ENCODE data around the gene IRAK2.
A peak's percentile ranks its signal among the peaks of the same experiment; 100 is the strongest.

The IRAK2 gene

GRCh38 chr3:10192953-10193691, 28.4 kb downstream of the IRAK2 start:
- DNase-seq, result peak; percentile 38

GRCh38 chr3:10193692-10194327, 29.1 kb downstream of the IRAK2 start:
- no peak for DNase-seq

- peak; percentile 20 for DNase-seq
These were observed 29.8 kb downstream of the IRAK2 start for GRCh38 chr3:10194328-10195071.

GRCh38 chr3:10195366-10196089, 30.8 kb downstream of the IRAK2 start:
- DNase-seq, result no peak

GRCh38 chr3:10196389-10197052, 31.8 kb downstream of the IRAK2 start:
- DNase-seq, result no peak

- no peak for DNase-seq
These were observed 33.5 kb downstream of the IRAK2 start for GRCh38 chr3:10198226-10198625.

GRCh38 chr3:10198761-10199649, 34.3 kb downstream of the IRAK2 start:
- peak; percentile 49 for DNase-seq

- DNase-seq, result no peak
These were observed 40.2 kb downstream of the IRAK2 start for GRCh38 chr3:10204921-10205320.

GRCh38 chr3:10205451-10206165, 40.9 kb downstream of the IRAK2 start:
- no peak for DNase-seq

GRCh38 chr3:10206166-10206511, 41.4 kb downstream of the IRAK2 start:
- no peak for DNase-seq

GRCh38 chr3:10213156-10213792, 48.6 kb downstream of the IRAK2 start:
- DNase-seq, result no peak

GRCh38 chr3:10215578-10216368, 51.1 kb downstream of the IRAK2 start:
- no peak for DNase-seq

- no peak for DNase-seq
These were observed 52.6 kb downstream of the IRAK2 start for GRCh38 chr3:10217359-10217758.

- no peak for DNase-seq
These were observed 55.0 kb downstream of the IRAK2 start for GRCh38 chr3:10219737-10220136.

GRCh38 chr3:10223676-10224639, 59.2 kb downstream of the IRAK2 start:
- no peak for DNase-seq

- peak; percentile 61 for DNase-seq
These were observed 60.3 kb downstream of the IRAK2 start for GRCh38 chr3:10224794-10225665.

GRCh38 chr3:10226293-10226692, 61.6 kb downstream of the IRAK2 start:
- DNase-seq, result no peak
